Sigmoid colon (tissue), 7 donors: ENCODE results near the gene TRIP12. TPM values are rescaled to one million over a fixed set of nuclear protein-coding genes. Genes with fewer than 3 reads are reported as not detected.
"Not testable (repeated sequence)": the region's sequence is repeated elsewhere in the genome, so short reads cannot be mapped to it uniquely, and the experiment has no call there.

Experiments
- DNase-seq: peaks from one replicate; pipeline ENCODE4 v3.0.0-alpha.2; 2019
- H3K27ac ChIP-seq, 4 donors: fragments of 200-600 bp; sonication (generic); one replicate each; pipeline ENCODE4 v1.5.1; 2016 to 2019; ENCODE audit warnings: mild to moderate bottlenecking in 1 of 4
- H3K27me3 ChIP-seq, 3 donors: fragments of 200-600 bp; sonication (generic); one replicate each; pipeline ENCODE4 v1.5.1; 2019; ENCODE audit warnings: mild to moderate bottlenecking in 1 of 3
- H3K36me3 ChIP-seq, 4 donors: fragments of 200-600 bp; sonication (generic); one replicate each; pipeline ENCODE4 v1.5.1; 2016 to 2019
- H3K4me1 ChIP-seq, 4 donors: fragments of 200-600 bp; sonication (generic); one replicate each; pipeline ENCODE4 v1.5.1; 2017 to 2019
- H3K4me3 ChIP-seq, 4 donors: fragments of 200-600 bp; sonication (generic); one replicate each; pipeline ENCODE4 v1.5.1; 2017 to 2019; ENCODE audit warnings: mild to moderate bottlenecking in 2 of 4, moderate library complexity in 1 of 4
- H3K9me3 ChIP-seq, 4 donors: fragments of 200-600 bp in 3 of 4; sonication (generic) in 3 of 4; one replicate each; pipeline versions ENCODE4 v1.5.1 to v1.6.1; 2013 to 2019
- EP300 ChIP-seq, 4 donors: sonication (generic); formaldehyde crosslinking; IDR thresholded peaks; one replicate each; pipeline ENCODE4 v1.6.1; 2017; ENCODE audit warnings: antibody characterized with exemption in 4 of 4
- POLR2A ChIP-seq, 2 donors: fragments of 450-650 bp; IDR thresholded peaks; one replicate each; pipeline ENCODE4 v1.6.1; 2016; ENCODE audit warnings: antibody characterized with exemption in 2 of 2, mild to moderate bottlenecking in 2 of 2, moderate library complexity in 2 of 2
- POLR2AphosphoS5 ChIP-seq, 4 donors: sonication (generic); formaldehyde crosslinking; IDR thresholded peaks; one replicate each; pipeline ENCODE4 v1.6.1; 2017; ENCODE audit warnings: antibody characterized with exemption in 4 of 4
- WGBS, 2 donors: extraction: QIAGEN DNeasy Blood & Tissue Kit; methylation state at CpG; one replicate each; pipeline ENCODE4 v1.1.7; 2013; 5-methylcytosine and 5-hydroxymethylcytosine counted together
- intact Hi-C: fragments of 100-400 bp; cut with DNase I; formaldehyde crosslinking; loops from one replicate; pipeline ENCODE4 v1.15.1; 2023
- polyA plus RNA-seq, 3 donors: library from polyadenylated mRNA; stranded (reverse); fragments of 200-250 nt; gene quantifications; one replicate each; pipeline ENCODE4 v1.2.3, GENCODE V29; 2013
- total RNA-seq, 4 donors: library from RNA; depleted of rRNA; stranded (reverse); fragments of >200 nt; gene quantifications; one replicate each; pipeline ENCODE4 v1.1.0, GENCODE V29; 2016
- TF ChIP-seq, protein P1 (sequence below), 4 experiments: fragments of 450-650 bp in 3 of 4; fragments of 200-600 bp in 1 of 4; IDR thresholded peaks; one replicate each; pipeline ENCODE4 v1.5.1; 2016 to 2019; ENCODE audit warnings: antibody characterized with exemption in 4 of 4, mild to moderate bottlenecking in 3 of 4, moderate library complexity in 2 of 4
- donor health status: healthy with polysubstance abuse.
- donor health status: Bipolar disorder and iron deficiency.
- donor health status: healthy.

Gene TRIP12
- total and polyA plus RNA-seq, 7 donors = 20.4 to 168 (median 144) TPM

DNA sequence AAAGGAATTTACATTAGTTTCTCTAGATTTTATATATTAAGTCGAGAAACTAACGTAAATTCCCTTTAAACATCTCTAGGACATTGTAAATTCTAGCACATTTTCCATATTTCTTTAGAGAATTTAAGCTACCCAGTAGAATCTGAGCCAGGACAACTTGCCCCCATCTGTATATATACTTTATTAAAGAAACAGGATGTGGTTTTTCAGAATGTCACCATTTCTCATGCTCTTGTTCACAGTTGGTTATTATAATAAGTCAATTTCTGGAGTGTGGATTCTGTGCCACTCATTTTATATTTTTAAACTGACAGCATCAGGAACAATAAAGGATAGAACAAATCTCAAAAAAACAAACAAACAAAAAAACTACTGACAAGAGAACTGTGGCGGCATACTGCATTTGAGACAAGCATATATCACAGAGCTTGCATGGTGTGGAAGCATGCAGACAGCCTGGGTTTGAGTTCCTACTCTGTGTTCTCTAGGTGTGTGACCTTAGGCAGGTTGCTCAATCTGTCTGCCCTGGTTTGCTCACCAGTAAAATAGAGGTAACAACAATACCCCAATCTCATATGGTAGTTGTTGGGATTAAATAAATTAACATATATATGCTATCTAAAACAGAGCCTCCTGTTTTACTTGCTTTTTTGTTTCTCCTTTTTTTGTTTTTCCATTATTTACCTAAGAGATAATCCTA, 146.0 kb downstream of the TRIP12 start:
- intact Hi-C loops = no loop called here
- Histone ChIP-seq H3K4me3 (no peak overlapping the region), H3K9me3 (no peaks in the 10 kb centered on the region), H3K27me3 (no peaks in the 10 kb centered on the region), H3K36me3 (peaks cover 19 to 94% (median 48%) of the 10 kb centered on the region in 4 donors), H3K27ac (no peak overlapping the region), H3K4me1 (peaks cover 0 to 5% (median 0%) of the 10 kb centered on the region in 4 donors)
- TF ChIP-seq POLR2A (IDR thresholded peaks at IDR 0.05) (no peak), EP300 (IDR thresholded peaks at IDR 0.05) (no peak)
- WGBS, 2 donors = 85 to 96% methylated on average over 3 of the region's 3 CpGs
- DNase-seq = no peak

DNA sequence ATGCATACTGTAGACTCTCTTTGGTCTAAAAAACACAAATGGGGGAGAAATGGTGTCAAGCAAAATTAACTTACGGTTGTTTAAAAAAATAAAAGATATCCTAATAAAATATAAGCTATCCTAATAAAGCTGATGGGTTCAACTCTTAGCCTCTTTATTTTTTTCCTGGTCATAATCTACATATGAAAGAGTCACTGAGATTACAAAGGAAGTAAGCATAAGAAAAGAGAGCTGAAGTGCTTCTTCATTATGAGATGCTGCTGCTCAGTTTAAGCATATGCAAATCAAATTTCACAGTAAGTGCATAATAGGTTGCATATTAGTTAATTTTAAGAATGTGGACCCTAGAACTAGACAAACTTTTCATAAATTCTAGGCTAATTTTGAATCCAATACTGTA, 147.6 kb downstream of the TRIP12 start:
- Histone ChIP-seq H3K4me3 (no peak overlapping the region), H3K4me1 (no peaks in the 10 kb centered on the region), H3K36me3 (peaks cover 26 to 100% (median 54%) of the 10 kb centered on the region in 4 donors), H3K27ac (no peak overlapping the region), H3K9me3 (no peaks in the 10 kb centered on the region), H3K27me3 (no peaks in the 10 kb centered on the region)
- TF ChIP-seq POLR2AphosphoS5 (IDR thresholded peaks at IDR 0.05) (no peak), EP300 (IDR thresholded peaks at IDR 0.05) (no peak), POLR2A (IDR thresholded peaks at IDR 0.05) (no peak)
- TF ChIP-seq, protein P1, sequence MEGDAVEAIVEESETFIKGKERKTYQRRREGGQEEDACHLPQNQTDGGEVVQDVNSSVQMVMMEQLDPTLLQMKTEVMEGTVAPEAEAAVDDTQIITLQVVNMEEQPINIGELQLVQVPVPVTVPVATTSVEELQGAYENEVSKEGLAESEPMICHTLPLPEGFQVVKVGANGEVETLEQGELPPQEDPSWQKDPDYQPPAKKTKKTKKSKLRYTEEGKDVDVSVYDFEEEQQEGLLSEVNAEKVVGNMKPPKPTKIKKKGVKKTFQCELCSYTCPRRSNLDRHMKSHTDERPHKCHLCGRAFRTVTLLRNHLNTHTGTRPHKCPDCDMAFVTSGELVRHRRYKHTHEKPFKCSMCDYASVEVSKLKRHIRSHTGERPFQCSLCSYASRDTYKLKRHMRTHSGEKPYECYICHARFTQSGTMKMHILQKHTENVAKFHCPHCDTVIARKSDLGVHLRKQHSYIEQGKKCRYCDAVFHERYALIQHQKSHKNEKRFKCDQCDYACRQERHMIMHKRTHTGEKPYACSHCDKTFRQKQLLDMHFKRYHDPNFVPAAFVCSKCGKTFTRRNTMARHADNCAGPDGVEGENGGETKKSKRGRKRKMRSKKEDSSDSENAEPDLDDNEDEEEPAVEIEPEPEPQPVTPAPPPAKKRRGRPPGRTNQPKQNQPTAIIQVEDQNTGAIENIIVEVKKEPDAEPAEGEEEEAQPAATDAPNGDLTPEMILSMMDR (IDR thresholded peaks at IDR 0.05) = no peak
- DNase-seq = no peak
- intact Hi-C loops = no loop called here
- WGBS, 2 donors = 94 to 97% methylated on average over 1 of the region's 1 CpG

DNA sequence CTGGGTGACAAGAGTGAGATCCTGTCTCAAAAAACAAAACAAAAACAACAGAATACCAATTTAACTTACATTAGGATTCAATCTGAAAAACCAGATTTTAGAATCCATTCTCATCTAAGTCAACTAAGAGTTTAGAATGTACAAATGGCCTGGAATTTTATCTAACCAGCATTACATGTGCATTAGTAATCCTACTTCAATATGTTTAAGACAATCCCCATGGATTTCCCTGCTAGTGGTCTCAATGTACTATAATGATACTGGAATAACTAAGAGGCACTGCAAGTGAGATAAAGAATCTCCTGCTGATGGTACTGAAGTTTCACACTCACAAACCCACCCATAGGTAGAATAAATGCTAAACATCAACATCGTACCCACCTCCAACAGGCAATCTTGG, 153.6 kb downstream of the TRIP12 start:
- Histone ChIP-seq H3K27me3 (no peaks in the 10 kb centered on the region), H3K4me3 (no peak overlapping the region), H3K4me1 (no peaks in the 10 kb centered on the region), H3K36me3 (peaks cover 21 to 100% (median 62%) of the 10 kb centered on the region in 4 donors), H3K27ac (no peak overlapping the region), H3K9me3 (no peaks in the 10 kb centered on the region)
- intact Hi-C loops = no loop called here
- TF ChIP-seq POLR2AphosphoS5 (IDR thresholded peaks at IDR 0.05) (no peak), POLR2A (IDR thresholded peaks at IDR 0.05) (no peak), EP300 (IDR thresholded peaks at IDR 0.05) (no peak)
- TF ChIP-seq, protein P1 (IDR thresholded peaks at IDR 0.05) = no peak
- no peak for DNase-seq
- WGBS, 2 donors = 99 to 100% methylated on average over 1 of the region's 1 CpG

DNA sequence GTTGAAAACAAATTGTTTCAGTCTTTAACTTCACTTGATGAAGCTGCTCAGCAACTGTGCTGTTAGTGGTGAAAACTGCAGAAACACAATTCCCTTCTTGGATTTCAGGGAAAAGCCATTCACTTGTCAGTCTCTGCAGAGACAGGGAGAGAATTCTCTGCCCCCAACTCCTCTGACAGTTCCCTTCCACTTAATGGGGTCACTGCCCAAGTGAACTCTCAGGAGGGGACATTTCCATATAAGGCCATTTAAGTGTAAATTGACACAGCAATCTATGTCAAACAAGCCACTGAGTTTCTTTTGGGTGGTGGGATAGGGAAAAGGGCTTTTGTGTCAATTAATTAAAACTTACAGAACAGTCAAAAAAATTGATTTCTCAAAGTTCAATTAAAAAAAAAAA, 156.1 kb downstream of the TRIP12 start:
- H3K27ac ChIP-seq = no peak overlapping the region
- no peaks in the 10 kb centered on the region for H3K4me1 ChIP-seq
- intact Hi-C loops = no loop called here
- H3K9me3 ChIP-seq = no peaks in the 10 kb centered on the region
- H3K27me3 ChIP-seq = no peaks in the 10 kb centered on the region
- TF ChIP-seq EP300 (IDR thresholded peaks at IDR 0.05) (no peak), POLR2A (IDR thresholded peaks at IDR 0.05) (no peak), POLR2AphosphoS5 (IDR thresholded peaks at IDR 0.05) (no peak)
- DNase-seq = no peak
- H3K4me3 ChIP-seq = no peak overlapping the region
- H3K36me3 ChIP-seq = peaks cover 12 to 81% (median 41%) of the 10 kb centered on the region in 4 donors

DNA sequence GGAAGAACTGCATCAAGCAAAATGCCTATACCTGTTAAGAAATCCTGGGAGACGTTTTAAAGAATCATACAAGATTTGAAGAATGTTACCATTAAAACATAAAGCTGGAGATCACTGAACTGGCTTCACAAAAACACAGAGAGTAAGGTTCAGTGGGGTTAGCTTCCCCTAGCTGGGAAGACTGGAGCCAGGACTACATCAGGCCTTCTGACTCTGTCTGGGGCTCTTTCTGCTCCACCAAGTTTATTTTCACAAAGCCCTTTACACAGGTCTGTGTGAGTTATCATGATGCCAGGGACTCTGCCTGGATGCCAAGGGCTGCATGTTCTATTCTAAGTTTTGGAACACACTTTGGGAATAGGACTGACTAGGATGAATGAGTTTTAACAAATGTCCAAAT, 160.1 kb downstream of the TRIP12 start:
- intact Hi-C loops = no loop called here
- WGBS, 2 donors = 69 to 76% methylated on average over 1 of the region's 1 CpG
- Histone ChIP-seq H3K4me1 (no peaks in the 10 kb centered on the region), H3K9me3 (no peaks in the 10 kb centered on the region), H3K36me3 (peaks cover 0 to 40% (median 13%) of the 10 kb centered on the region in 4 donors), H3K27me3 (no peaks in the 10 kb centered on the region), H3K4me3 (no peak overlapping the region), H3K27ac (no peak overlapping the region)
- no peak for DNase-seq
- TF ChIP-seq, protein P1 (IDR thresholded peaks at IDR 0.05) = no peak
- TF ChIP-seq EP300 (IDR thresholded peaks at IDR 0.05) (no peak), POLR2AphosphoS5 (IDR thresholded peaks at IDR 0.05) (no peak), POLR2A (IDR thresholded peaks at IDR 0.05) (no peak)

DNA sequence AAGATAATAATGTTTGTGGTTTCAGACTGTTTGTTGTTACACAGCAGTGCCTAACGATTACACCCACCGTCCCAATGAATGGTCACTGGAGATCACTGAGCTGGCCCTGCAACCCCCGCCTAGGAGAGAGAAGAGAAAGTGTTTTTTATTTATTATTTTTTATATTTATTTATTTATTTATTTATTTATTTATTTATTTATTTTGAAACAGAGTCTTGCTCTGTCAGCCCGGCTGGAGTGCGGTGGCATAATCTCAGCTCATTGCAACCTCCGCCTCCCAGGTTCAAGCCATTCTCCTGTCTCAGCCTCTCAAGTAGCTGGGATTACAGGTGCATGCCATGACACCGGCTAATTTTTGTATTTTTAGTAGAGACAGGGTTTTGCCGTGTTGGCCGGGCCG, 164.3 kb downstream of the TRIP12 start:
- H3K4me1 ChIP-seq, DNase-seq, H3K4me3 ChIP-seq, H3K27ac ChIP-seq, intact Hi-C loops, H3K36me3 ChIP-seq, H3K27me3 ChIP-seq, H3K9me3 ChIP-seq: not testable (repeated sequence)
- 97 to 98% methylated on average over 10 of the region's 10 CpGs for WGBS, 2 donors
